GM18909 (cell line): ENCODE results near the gene GAA.
"Not testable (repeated sequence)": the region's sequence is repeated elsewhere in the genome, so short reads cannot be mapped to it uniquely, and the experiment has no call there.

Experiments
- ATAC-seq: cut with Tn5 transposase; IDR thresholded peaks from one replicate; pipeline ENCODE4 v1.9.1; 2021; ENCODE audit warnings: mild to moderate bottlenecking; ENCODE audit not compliant: unreplicated experiment, poor library complexity

GAA gene

GRCh38 chr17:80082403-80083135 lies 18.8 kb upstream of the GAA start:
- no peak for ATAC-seq

GRCh38 chr17:80083136-80083661 lies 18.2 kb upstream of the GAA start:
- no peak for ATAC-seq

GRCh38 chr17:80084773-80085172 lies 16.6 kb upstream of the GAA start:
- no peak for ATAC-seq

- no peak for ATAC-seq
Measured at GRCh38 chr17:80086081-80086480, 15.3 kb upstream of the GAA start.

- ATAC-seq, result no peak
Measured at GRCh38 chr17:80086616-80087015, 14.8 kb upstream of the GAA start.

GRCh38 chr17:80087346-80088265 lies 13.8 kb upstream of the GAA start:
- ATAC-seq, result no peak

- ATAC-seq, result no peak
Measured at GRCh38 chr17:80089762-80090161, 11.6 kb upstream of the GAA start.

- ATAC-seq, result not testable (repeated sequence)
Measured at GRCh38 chr17:80090164-80090563, 11.2 kb upstream of the GAA start.

GRCh38 chr17:80091376-80091775 lies 10.0 kb upstream of the GAA start:
- ATAC-seq, result no peak

- no peak for ATAC-seq
Measured at GRCh38 chr17:80092959-80093358, 8.4 kb upstream of the GAA start.

GRCh38 chr17:80095038-80095843 lies 6.1 kb upstream of the GAA start:
- no peak for ATAC-seq

GRCh38 chr17:80095844-80096475 lies 5.4 kb upstream of the GAA start:
- ATAC-seq, result no peak

GRCh38 chr17:80096561-80097021 lies 4.8 kb upstream of the GAA start:
- no peak for ATAC-seq

GRCh38 chr17:80097127-80097621 lies 4.2 kb upstream of the GAA start:
- ATAC-seq, result no peak

GRCh38 chr17:80097844-80098691 lies 3.3 kb upstream of the GAA start:
- no peak for ATAC-seq

- no peak for ATAC-seq
Measured at GRCh38 chr17:80099291-80100034, 1.9 kb upstream of the GAA start.

- ATAC-seq, result no peak
Measured at GRCh38 chr17:80100035-80100323, 1.4 kb upstream of the GAA start.

- peak; percentile 6 for ATAC-seq
Measured at GRCh38 chr17:80101946-80102663, 724 bp downstream of the GAA start.
